CD4-positive, alpha-beta T cell treated with Interleukin-21 for 1 hour (primary cell): ENCODE results near the gene ALKAL2.
A peak's percentile ranks its signal among the peaks of the same experiment; 100 is the strongest.

ENCODE experiments used
- DNase-seq: peaks from one replicate; pipeline ENCODE4 v3.0.0-alpha.2; 2020

Gene ALKAL2

DNA sequence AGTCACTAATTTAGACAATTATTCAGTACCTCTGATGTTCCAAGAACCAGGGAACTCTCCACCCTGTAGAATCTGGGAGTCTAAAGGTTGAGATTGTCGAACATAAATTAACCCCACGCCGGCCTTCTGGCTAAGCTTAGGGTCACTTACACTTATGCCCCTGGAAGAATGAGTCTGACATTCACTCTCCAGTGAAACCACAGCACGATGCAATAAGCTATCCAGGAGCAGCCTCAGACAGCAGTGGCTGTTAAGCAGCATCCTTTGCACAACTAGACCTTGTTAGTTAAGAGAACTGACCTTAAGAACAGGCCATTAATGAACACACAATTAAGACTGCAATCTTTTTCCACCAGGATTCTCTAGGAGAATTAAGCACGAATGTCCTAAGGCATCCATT, 49.0 kb downstream of the ALKAL2 start:
- DNase-seq: no peak

GRCh38 chr2:238431-238830, 49.5 kb downstream of the ALKAL2 start:
- DNase-seq: no peak

DNA sequence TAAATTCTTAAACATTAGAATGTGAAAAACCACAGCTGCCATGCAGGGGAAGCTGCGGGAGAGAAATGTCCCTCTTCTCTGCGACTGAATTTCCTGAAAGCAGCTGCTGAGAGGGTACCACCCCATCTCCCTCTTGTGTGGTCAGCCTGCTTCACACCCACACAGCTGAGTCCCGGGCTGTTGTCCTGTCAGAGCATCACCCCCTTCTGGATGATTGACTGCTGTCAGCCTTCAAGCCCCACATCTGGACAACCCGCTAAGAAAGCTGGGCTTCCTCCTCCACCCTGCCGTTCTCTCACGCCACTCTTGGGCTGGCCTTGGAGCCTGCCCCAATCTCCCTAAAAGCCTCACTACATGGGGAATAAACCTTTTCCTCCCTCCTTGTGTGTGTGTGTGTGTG, 50.0 kb downstream of the ALKAL2 start:
- peak; percentile 13 for DNase-seq

GRCh38 chr2:236993-237539, 50.8 kb downstream of the ALKAL2 start:
- DNase-seq: no peak

DNA sequence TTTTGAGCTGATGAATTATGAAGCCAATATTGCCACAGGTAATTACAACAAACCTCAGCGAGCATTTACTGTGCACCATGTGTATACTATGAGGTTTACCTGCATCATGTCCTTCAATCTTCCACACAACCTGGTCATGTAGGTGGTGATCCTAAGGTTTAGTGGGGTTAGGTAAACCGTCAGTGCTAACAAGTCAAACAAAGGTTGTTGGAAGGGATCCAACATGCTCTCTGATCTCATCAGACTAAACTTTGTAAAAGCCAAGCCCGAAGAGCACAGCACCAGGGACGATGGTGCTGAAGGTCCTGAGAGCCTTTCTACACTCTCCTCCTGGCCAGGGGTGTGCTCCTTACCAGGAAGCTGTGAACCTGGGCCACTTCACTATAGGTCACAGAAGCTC, 53.5 kb downstream of the ALKAL2 start:
- no peak for DNase-seq

DNA sequence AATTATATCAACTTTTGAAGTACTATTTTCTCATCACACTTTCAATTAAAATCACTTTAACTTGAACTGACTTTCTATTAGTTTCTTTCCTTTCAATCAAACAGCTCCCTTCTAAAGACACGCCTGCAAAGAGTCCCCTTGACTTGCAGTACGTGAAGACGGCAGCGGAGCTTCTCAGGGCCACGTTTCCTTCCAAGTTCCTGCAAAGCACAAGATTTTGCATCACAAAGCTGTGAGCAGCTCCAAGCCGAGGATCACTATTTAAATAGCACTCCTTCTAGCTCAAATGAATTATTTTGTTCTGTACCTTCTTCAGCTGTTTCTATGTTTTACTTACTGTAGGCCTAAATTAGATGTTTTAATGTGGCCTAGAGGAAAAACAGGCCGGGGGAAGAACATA, 54.9 kb downstream of the ALKAL2 start:
- DNase-seq: no peak

GRCh38 chr2:231521-232185, 56.2 kb downstream of the ALKAL2 start:
- DNase-seq: no peak
